Vagina (tissue), 2 donors: ENCODE data around the gene EYS.

Experiments
- CTCF ChIP-seq, 3 experiments: fragments of 450-650 bp in 2 of 3; fragments of 200-600 bp in 1 of 3; sonication (generic) in 1 of 3; IDR thresholded peaks; one replicate each; pipeline ENCODE4 v1.5.1; 2017 to 2019; ENCODE audit warnings: antibody characterized with exemption in 3 of 3, mild to moderate bottlenecking in 2 of 3, moderate library complexity in 2 of 3
- POLR2A ChIP-seq, 2 donors: fragments of 450-650 bp; IDR thresholded peaks; one replicate each; pipeline ENCODE4 v1.6.1; 2017; ENCODE audit warnings: antibody characterized with exemption in 2 of 2, mild to moderate bottlenecking in 2 of 2, moderate library complexity in 2 of 2
- POLR2AphosphoS5 ChIP-seq, 2 donors: sonication (generic); formaldehyde crosslinking; IDR thresholded peaks; one replicate each; pipeline ENCODE4 v1.9.0; 2017; ENCODE audit warnings: antibody characterized with exemption in 2 of 2, mild to moderate bottlenecking in 2 of 2, low read depth in 1 of 2; ENCODE audit not compliant: insufficient read depth in 1 of 2

GRCh38 chr6:64483956-64484499 lies 1223.0 kb downstream of the EYS start:
- TF ChIP-seq CTCF (IDR thresholded peaks at IDR 0.05) (no peak), POLR2A (IDR thresholded peaks at IDR 0.05) (no peak), POLR2AphosphoS5 (IDR thresholded peaks at IDR 0.05; ENCODE audit: insufficient read depth in 1 of 2, low read depth in 1 of 2) (no peak)
